BJ (cell line): ENCODE results near the gene S100A16. TPM values are rescaled to one million over a fixed set of nuclear protein-coding genes. Genes with fewer than 3 reads are reported as not detected.

ENCODE experiments used
- CTCF ChIA-PET: fragments of 350-600 bp; formaldehyde crosslinking; extraction: SDS; loops from one replicate; lab custom pipeline; 2021; ENCODE audit warnings: antibody characterized with exemption, inconsistent platforms; lab: Yijun Ruan, JAX
- POLR2A ChIA-PET: fragments of 300-600 bp; sonication (Branson Sonifier 250); formaldehyde crosslinking; extraction: SDS; loops from one replicate; lab custom pipeline; 2021; ENCODE audit warnings: antibody characterized with exemption; lab: Charles Lee
- DNase-seq: peaks from one replicate; pipeline ENCODE4 v3.0.0-alpha.2; 2011; ENCODE audit warnings: low read depth
- H3K27me3 ChIP-seq: 2 replicates; pipeline ENCODE4 v1.6.0; 2011; ENCODE audit warnings: low read length; ENCODE audit not compliant: control insufficient read depth, insufficient read depth
- H3K36me3 ChIP-seq: 2 replicates; pipeline ENCODE4 v1.5.1; 2011; ENCODE audit warnings: low read length; ENCODE audit not compliant: control insufficient read depth, insufficient read depth
- H3K4me3 ChIP-seq: 2 replicates; pipeline ENCODE4 v1.5.1; 2011; ENCODE audit warnings: low read depth, mild to moderate bottlenecking, control low read depth, low read length
- CTCF ChIP-seq: IDR thresholded peaks from 2 replicates; pipeline ENCODE4 v1.5.1; 2011; ENCODE audit warnings: low read depth, mild to moderate bottlenecking, control low read depth, inconsistent platforms, low read length, moderate library complexity; ENCODE audit not compliant: insufficient read depth
- polyA plus RNA-seq: library from polyadenylated mRNA; depleted of rRNA; stranded (reverse); fragments of >200 nt; gene quantifications from 2 replicates; pipeline ENCODE4 v1.2.3, GENCODE V29; 2011

S100A16 gene
- polyA plus RNA-seq, 1 experiment = 699 TPM

DNA sequence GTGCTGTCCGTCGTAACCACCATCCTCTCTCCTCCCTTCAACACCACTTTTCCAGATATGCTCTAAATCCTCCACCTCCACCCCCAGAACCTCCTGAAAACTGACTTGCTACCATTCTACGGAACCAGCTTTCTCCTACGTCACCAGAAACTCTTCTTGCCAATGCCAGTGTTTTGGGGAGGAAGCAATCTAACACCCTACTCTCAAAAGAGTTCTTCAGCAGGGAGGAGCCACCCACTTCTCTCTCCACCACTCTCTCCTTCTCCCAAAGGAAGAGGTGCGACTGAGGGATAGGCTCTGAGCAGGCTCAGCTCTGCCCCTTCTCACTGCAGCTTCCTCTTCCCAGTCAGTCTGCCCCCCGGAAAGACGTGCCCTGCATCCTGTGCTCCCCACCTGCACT is 41.2 kb downstream of the S100A16 start:
- POLR2A ChIA-PET = no interaction called here
- no peak overlapping the region for H3K4me3 ChIP-seq
- CTCF ChIA-PET = interaction anchor here (0.8 to 6.5 kb wide), 26 partner anchors 10 to 451 kb away, joined by 3 to 223 read pairs (median 7); partner anchors contain the start of genes CHTOP, S100A1, S100A13 and S100A14
- no peak for DNase-seq
- TF ChIP-seq CTCF = no peak
- no peaks in the 10 kb centered on the region for H3K27me3 ChIP-seq
- no peaks in the 10 kb centered on the region for H3K36me3 ChIP-seq

DNA sequence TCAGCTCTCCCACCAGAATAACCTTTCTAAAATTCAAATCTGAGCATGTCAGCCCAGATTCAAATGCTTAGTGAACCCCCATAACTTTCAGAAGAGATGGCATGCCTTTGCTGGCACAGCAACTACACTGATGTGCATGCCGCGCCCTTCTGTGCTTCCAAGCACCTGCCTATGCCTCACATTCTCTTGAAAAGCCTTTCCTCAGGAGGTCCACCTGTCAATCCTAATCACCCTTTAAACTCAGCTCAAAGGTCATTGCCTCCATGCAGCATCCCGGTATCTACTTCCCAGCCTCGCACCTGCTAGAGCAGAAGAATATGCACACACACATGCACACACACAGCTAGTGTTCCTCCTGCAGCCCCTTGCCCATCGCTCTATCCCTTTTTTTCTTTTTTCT is 42.1 kb downstream of the S100A16 start:
- Histone ChIP-seq H3K36me3 (no peaks in the 10 kb centered on the region), H3K27me3 (no peaks in the 10 kb centered on the region), H3K4me3 (no peak overlapping the region)
- TF ChIP-seq CTCF = no peak
- CTCF ChIA-PET = interaction anchor here (1.0 to 6.5 kb wide), 11 partner anchors 11 to 218 kb away, joined by 3 to 223 read pairs (median 7); partner anchors contain the start of genes S100A13, S100A14, S100A16 and S100A6
- DNase-seq = no peak
- POLR2A ChIA-PET = no interaction called here

- Histone ChIP-seq H3K27me3 (no peaks in the 10 kb centered on the region), H3K4me3 (no peak overlapping the region), H3K36me3 (no peaks in the 10 kb centered on the region)
- no peak for DNase-seq
- ChIA-PET CTCF (interaction anchor here (1.0 to 6.5 kb wide), 15 partner anchors 8 to 217 kb away, joined by 3 to 223 read pairs (median 6); partner anchors contain the start of genes S100A13, S100A14, S100A16 and S100A3), POLR2A (no interaction called here)
- TF ChIP-seq CTCF = no peak
These were observed 43.5 kb downstream of the S100A16 start for GRCh38 chr1:153569465-153569864.

DNA sequence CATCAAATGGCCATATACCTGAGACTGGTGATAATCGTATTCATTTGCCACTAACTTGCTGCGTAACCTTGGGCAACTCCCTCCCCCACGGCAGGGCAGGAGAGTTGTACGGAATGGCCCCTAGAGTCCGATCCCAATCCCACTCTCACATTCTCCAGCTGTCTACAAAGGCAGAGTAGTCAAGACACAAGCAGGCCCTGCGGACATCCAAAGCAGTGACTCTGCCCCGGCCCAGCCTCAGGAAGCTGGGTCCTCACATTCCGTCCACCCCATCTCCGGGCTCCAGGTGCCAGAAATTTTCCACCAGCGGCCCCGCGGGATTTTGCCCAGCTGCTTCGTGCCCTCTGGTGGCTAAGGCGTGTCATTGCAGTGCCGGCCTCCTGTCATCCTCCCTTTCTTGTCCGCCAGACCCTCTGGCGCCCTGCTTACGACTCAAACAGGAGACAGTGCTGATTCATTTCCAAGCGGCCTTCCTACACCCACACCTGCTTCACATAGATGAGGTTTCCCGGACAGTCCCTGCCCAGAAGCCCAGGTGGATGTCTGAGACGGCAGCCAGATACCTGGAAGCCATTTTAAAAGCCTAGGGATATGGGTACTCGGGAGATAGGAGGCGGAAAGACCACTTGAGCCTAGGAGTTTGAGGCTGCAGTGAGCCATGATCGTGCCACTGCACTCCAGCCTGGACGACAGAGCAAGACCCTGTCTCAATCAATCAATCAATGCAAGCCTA is 44.4 kb downstream of the S100A16 start:
- no peak for DNase-seq
- peak; percentile 98 for TF ChIP-seq CTCF
- ChIA-PET CTCF (interaction anchor here (0.6 to 6.5 kb wide), 25 partner anchors 9 to 421 kb away, joined by 3 to 223 read pairs (median 3); partner anchors contain the start of genes S100A13, S100A14, S100A16 and S100A3), POLR2A (interaction anchor here (0.6 to 1.3 kb wide), 4 partner anchors 24 to 59 kb away, joined by 3 to 9 read pairs (median 4); partner anchors contain the start of gene S100A13)
- H3K4me3 ChIP-seq = no peak overlapping the region
- no peaks in the 10 kb centered on the region for H3K36me3 ChIP-seq
- no peaks in the 10 kb centered on the region for H3K27me3 ChIP-seq
